ENCODE results near the gene HEXIM1.
A peak's percentile ranks its signal among the peaks of the same experiment; 100 is the strongest.

The HEXIM1 gene

GRCh38 chr17:45130681-45131615, 17.3 kb upstream of the HEXIM1 start:
- no peak for DNase-seq

GRCh38 chr17:45131616-45132319, 16.5 kb upstream of the HEXIM1 start:
- peak; percentile 37 for DNase-seq

DNA sequence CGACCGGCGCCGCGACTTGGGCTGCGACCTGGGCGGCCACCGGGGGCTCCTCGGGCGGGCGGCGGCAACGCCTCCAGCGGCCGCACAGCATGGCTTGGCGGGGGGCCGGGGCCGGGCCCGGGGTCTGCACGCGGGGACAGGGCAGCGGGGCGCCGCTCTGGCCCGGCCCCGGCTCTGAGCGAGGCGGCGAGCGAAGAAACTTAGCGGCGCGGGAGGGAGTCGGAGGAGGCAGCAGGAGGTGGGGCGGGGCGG, 16.0 kb upstream of the HEXIM1 start, which contains the start of gene PLCD3:
Gene PLCD3, minus strand, starts transcription at position 196 of the 252 bp plus-strand sequence. Its CDS starts 105 bp downstream, at position 91.
- no peak for DNase-seq

- peak; percentile 61 for DNase-seq
Measured at GRCh38 chr17:45132572-45133463, 15.5 kb upstream of the HEXIM1 start.

GRCh38 chr17:45135192-45135977, 12.9 kb upstream of the HEXIM1 start, which contains the start of gene ACBD4:
Gene ACBD4 (plus strand): TSS chr17:45135687. CDS start chr17:45136145, 458 bp downstream.
- peak; percentile 96 for DNase-seq

GRCh38 chr17:45135978-45136791, 12.1 kb upstream of the HEXIM1 start:
- no peak for DNase-seq

- no peak for DNase-seq
Measured at GRCh38 chr17:45136846-45137560, 11.3 kb upstream of the HEXIM1 start.

DNA sequence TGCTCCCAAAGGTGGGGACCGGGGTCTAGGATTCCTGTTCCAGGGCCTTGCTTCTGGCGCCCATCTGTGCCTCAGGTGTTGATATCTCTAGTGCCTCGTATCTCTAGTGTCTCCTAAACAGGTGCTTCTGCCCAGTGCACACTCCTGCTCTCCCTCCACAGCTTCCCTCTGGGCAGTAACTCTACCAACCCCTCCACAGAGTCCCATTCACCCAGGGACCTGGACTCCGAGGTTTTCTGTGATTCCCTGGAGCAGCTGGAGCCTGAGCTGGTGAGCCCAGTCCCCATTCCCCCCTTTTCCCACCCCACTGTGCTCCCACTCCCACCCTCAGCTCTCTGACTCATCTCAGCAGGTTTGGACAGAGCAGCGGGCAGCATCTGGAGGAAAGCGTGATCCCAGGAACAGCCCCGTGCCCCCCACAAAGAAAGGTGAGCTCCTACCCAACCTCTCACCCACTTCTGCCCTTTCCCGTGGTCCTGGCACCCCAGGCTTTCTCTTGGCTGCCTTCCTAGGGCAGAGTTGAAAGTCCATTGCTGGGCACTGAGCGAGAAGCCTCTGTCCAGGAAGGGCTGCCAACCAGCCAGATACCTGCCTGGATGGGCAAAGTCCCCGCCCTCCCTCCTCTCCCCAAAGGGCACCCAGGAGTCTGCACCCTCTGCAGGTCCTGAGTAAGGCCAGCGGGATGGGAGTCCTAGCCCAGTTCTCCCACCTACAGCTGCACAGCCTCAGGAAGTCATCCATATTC, 10.5 kb upstream of the HEXIM1 start:
- DNase-seq = no peak

- no peak for DNase-seq
Measured at GRCh38 chr17:45138911-45139532, 9.3 kb upstream of the HEXIM1 start.

- DNase-seq = no peak
Measured at GRCh38 chr17:45139533-45139920, 8.7 kb upstream of the HEXIM1 start.

GRCh38 chr17:45143094-45143670, 5.1 kb upstream of the HEXIM1 start:
- DNase-seq = no peak

GRCh38 chr17:45143767-45144198, 4.5 kb upstream of the HEXIM1 start:
- DNase-seq = peak; percentile 27

DNA sequence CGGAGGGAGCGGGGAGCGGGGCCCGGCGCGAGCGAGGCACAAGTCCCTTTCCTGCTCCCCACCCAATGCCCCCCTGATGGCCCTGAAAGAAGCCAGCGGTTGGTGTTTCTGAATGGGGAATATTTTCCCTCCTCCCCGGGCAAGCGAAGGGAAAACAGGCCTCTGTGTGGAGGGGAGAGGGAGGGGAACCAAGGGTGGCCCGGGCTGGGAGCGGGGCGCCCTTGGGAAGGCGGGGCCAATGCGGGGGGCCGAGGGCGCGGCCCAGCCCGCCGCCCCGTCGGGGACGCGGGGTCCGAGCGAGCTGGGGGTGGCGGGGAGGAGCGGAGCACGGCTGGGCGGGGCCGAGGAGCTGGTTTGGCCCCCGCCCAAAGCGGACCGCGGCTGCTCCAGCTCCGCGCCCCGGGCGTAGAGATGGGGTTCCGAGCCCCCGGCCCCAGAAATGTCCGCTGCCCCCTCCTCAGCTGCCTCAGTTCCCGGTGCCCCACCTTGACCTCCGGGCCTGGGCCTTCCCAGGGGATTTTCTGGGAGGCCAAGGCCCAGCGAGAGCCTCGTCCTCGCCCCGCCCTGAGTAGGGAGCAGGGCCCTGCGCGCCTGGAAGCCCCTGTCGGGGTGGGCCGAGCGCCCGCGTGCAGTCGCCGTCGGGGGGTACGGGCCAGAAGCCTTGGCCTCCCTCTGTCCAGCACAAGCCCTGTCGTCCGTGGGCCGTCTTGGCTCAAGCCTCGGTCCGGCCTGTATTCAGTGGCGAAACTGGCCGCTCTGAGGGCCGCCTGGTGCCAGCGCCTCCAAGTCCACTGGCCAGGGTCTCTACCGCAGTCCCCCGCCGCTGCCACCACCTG, 3.9 kb upstream of the HEXIM1 start:
- DNase-seq = no peak

DNA sequence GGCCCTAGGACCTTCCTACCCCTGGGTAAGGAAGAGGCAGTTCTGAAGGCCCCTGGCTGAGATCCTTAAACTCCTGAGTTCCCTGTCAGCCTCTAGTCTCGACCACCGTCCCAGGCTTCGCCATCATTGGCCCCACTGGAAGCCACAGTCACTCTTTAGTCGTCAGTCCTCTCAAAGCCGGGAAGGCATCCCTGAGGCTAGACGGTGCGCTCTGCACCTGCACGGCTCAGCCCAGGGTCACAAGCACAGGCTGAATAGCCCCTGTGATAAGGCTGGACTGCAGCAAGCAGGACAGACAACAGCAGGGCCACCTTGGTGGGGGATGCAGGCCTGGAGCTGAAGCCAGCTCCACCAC, 3.3 kb upstream of the HEXIM1 start:
- DNase-seq = no peak

- no peak for DNase-seq
Measured at GRCh38 chr17:45146166-45146565, 2.1 kb upstream of the HEXIM1 start.

GRCh38 chr17:45146592-45146889, 1.7 kb upstream of the HEXIM1 start:
- no peak for DNase-seq

- no peak for DNase-seq
Measured at GRCh38 chr17:45146890-45147580, 1.2 kb upstream of the HEXIM1 start.
